ENCODE measurements around the gene MORC3. TPM values are rescaled to one million over a fixed set of nuclear protein-coding genes. Genes with fewer than 3 reads are reported as not detected.
"Not testable (repeated sequence)": the region's sequence is repeated elsewhere in the genome, so short reads cannot be mapped to it uniquely, and the experiment has no call there.

The MORC3 gene
- total RNA-seq, 1 experiment from 2014 or later = 18.7 TPM

- no peak for TF ChIP-seq CTCF (conservative IDR thresholded peaks at IDR 0.05)
- no peak overlapping the region for H3K27ac ChIP-seq (ENCODE audit: insufficient read length, low read depth, low read length)
- H3K9me3 Mint-ChIP-seq = peaks cover 11 to 14% of the 10 kb centered on the region in 2 experiments
- H4K5ac ChIP-seq (ENCODE audit: insufficient read length, low read depth, low read length) = no peak overlapping the region
- no CpG with 5 or more reads among the region's 14 CpGs for WGBS (ENCODE audit: extremely low coverage, insufficient read length, low lambda C conversion rate)
- H2BK15ac ChIP-seq (ENCODE audit: low read depth, low read length) = no peak overlapping the region
- 0 out of 7 replicates have a peak, but pooled peaks cover 0 to 5% (median 0%) of the 10 kb centered on the region in 3 experiments for H3K36me3 Mint-ChIP-seq (ENCODE audit: insufficient read depth in 1 of 3, low read depth in 3 of 3)
- no peaks in the 10 kb centered on the region for H4K20me1 ChIP-seq (ENCODE audit: control insufficient read depth, insufficient read depth, insufficient read length)
- no peak for DNase-seq
- peaks cover 8 to 10% of the 10 kb centered on the region in 2 experiments for H3K4me1 Mint-ChIP-seq
- no peak overlapping the region for H3K4ac ChIP-seq (ENCODE audit: low read depth, low read length)
- H3K27me3 ChIP-seq (ENCODE audit: insufficient read depth, low read length) = no peaks in the 10 kb centered on the region
- 0 out of 2 replicates have a peak, but pooled peaks cover 3% of the 10 kb centered on the region for H3K4me1 ChIP-seq (ENCODE audit: insufficient read depth, low read length)
- H3K4me3 Mint-ChIP-seq = no peak overlapping the region
- H2BK120ac ChIP-seq (ENCODE audit: low read depth, low read length, poor library complexity, severe bottlenecking) = no peak overlapping the region
- H3K79me1 ChIP-seq (ENCODE audit: insufficient read depth, low read depth, low read length, poor library complexity, severe bottlenecking) = no peaks in the 10 kb centered on the region
- H3K27ac Mint-ChIP-seq = no peak overlapping the region
- H3K23me2 ChIP-seq (ENCODE audit: insufficient read length, low read depth, low read length, poor library complexity, severe bottlenecking) = no peaks in the 10 kb centered on the region
- H3T11ph ChIP-seq (ENCODE audit: low read length) = no peak overlapping the region
- H3K18ac ChIP-seq (ENCODE audit: insufficient read length, low read depth, low read length) = no peak overlapping the region
- no peak overlapping the region for H2BK12ac ChIP-seq (ENCODE audit: insufficient read length, low read depth, low read length)
- H4K8ac ChIP-seq (replicated peaks; ENCODE audit: insufficient read length, low read depth, low read length) = no peak overlapping the region
- H4K91ac ChIP-seq (ENCODE audit: insufficient read length, low read depth, low read length) = no peak overlapping the region
- H2AK5ac ChIP-seq (ENCODE audit: insufficient read length, low read length) = no peak overlapping the region
- H2AFZ ChIP-seq (ENCODE audit: low read length) = no peak overlapping the region
- no peak overlapping the region for H2BK20ac ChIP-seq (ENCODE audit: low read depth, low read length, poor library complexity, severe bottlenecking)
- H3K27me3 Mint-ChIP-seq (ENCODE audit: low read depth) = 0 out of 2 replicates have a peak, but pooled peaks cover 5% of the 10 kb centered on the region
- no peak overlapping the region for H3K23ac ChIP-seq (ENCODE audit: insufficient read length, low read depth, low read length)
- no peaks in the 10 kb centered on the region for H3K9me3 ChIP-seq (ENCODE audit: control insufficient read depth, low read depth, low read length)
- no peak overlapping the region for H2BK5ac ChIP-seq (ENCODE audit: insufficient read length, low read length)
- peaks cover 10% of the 10 kb centered on the region; the same call in 1 of the 2 replicates for H3K79me2 ChIP-seq (ENCODE audit: insufficient read depth, low read length)
- no peak overlapping the region for H3K56ac ChIP-seq (ENCODE audit: insufficient read length, low read depth, low read length)
- no peak overlapping the region for H3K4me2 ChIP-seq (ENCODE audit: insufficient read depth, insufficient read length, low read length)
- H3K9ac ChIP-seq (ENCODE audit: extremely low read depth, insufficient read length, low read length) = no peak overlapping the region
- H3K14ac ChIP-seq (ENCODE audit: insufficient read depth, low read length) = no peak overlapping the region
Measured at GRCh38 chr21:36316872-36317484, 3.0 kb upstream of the MORC3 start.

GRCh38 chr21:36319406-36319766, 611 bp upstream of the MORC3 start:
- peaks cover 9 to 21% (median 11%) of the 10 kb centered on the region in 3 experiments; a peak in 6 of 7 replicates for H3K36me3 Mint-ChIP-seq (ENCODE audit: insufficient read depth in 1 of 3, low read depth in 3 of 3)
- no CpG with 5 or more reads among the region's 17 CpGs for WGBS (ENCODE audit: extremely low coverage, insufficient read length, low lambda C conversion rate)
- not testable (repeated sequence) for H4K91ac ChIP-seq (ENCODE audit: insufficient read length, low read depth, low read length); H3K14ac ChIP-seq (ENCODE audit: insufficient read depth, low read length); H2BK5ac ChIP-seq (ENCODE audit: insufficient read length, low read length); H3K9me3 Mint-ChIP-seq; H3K27me3 ChIP-seq (ENCODE audit: insufficient read depth, low read length); H2BK12ac ChIP-seq (ENCODE audit: insufficient read length, low read depth, low read length); H3K79me1 ChIP-seq (ENCODE audit: insufficient read depth, low read depth, low read length, poor library complexity, severe bottlenecking); H3K23ac ChIP-seq (ENCODE audit: insufficient read length, low read depth, low read length); H4K20me1 ChIP-seq (ENCODE audit: control insufficient read depth, insufficient read depth, insufficient read length); DNase-seq; H2AK5ac ChIP-seq (ENCODE audit: insufficient read length, low read length); H3T11ph ChIP-seq (ENCODE audit: low read length); H2BK15ac ChIP-seq (ENCODE audit: low read depth, low read length); H3K4ac ChIP-seq (ENCODE audit: low read depth, low read length); H4K5ac ChIP-seq (ENCODE audit: insufficient read length, low read depth, low read length); H3K23me2 ChIP-seq (ENCODE audit: insufficient read length, low read depth, low read length, poor library complexity, severe bottlenecking); H4K8ac ChIP-seq (replicated peaks; ENCODE audit: insufficient read length, low read depth, low read length); H3K9me3 ChIP-seq (ENCODE audit: control insufficient read depth, low read depth, low read length); H2BK20ac ChIP-seq (ENCODE audit: low read depth, low read length, poor library complexity, severe bottlenecking); H3K4me1 ChIP-seq (ENCODE audit: insufficient read depth, low read length); H2AFZ ChIP-seq (ENCODE audit: low read length); H3K18ac ChIP-seq (ENCODE audit: insufficient read length, low read depth, low read length); H3K27me3 Mint-ChIP-seq (ENCODE audit: low read depth); H2BK120ac ChIP-seq (ENCODE audit: low read depth, low read length, poor library complexity, severe bottlenecking); H3K56ac ChIP-seq (ENCODE audit: insufficient read length, low read depth, low read length); H3K9ac ChIP-seq (ENCODE audit: extremely low read depth, insufficient read length, low read length)
- peaks cover 11 to 13% of the 10 kb centered on the region in 2 experiments for H3K4me1 Mint-ChIP-seq
- Histone ChIP-seq H3K79me2 (ENCODE audit: insufficient read depth, low read length) (peaks cover 25% of the 10 kb centered on the region; the same call in 1 of the 2 replicates), H3K27ac (ENCODE audit: insufficient read length, low read depth, low read length) (peak overlapping the region; percentile 24), H3K4me2 (ENCODE audit: insufficient read depth, insufficient read length, low read length) (peak overlapping the region; percentile 14)
- H3K4me3 Mint-ChIP-seq = peak overlapping the region; percentile 83 to 85
- H3K27ac Mint-ChIP-seq = peak overlapping the region; percentile 83 to 98 (median 95); a peak in 5 of 7 replicates
